ENCODE results near the gene CHRNA4. TPM values are rescaled to one million over a fixed set of nuclear protein-coding genes. Genes with fewer than 3 reads are reported as not detected.

Gene CHRNA4
- total RNA-seq, 3 donors from 2014 or later (not counting 1 experiment from before 2014, with no cell fraction given), result not detected

DNA sequence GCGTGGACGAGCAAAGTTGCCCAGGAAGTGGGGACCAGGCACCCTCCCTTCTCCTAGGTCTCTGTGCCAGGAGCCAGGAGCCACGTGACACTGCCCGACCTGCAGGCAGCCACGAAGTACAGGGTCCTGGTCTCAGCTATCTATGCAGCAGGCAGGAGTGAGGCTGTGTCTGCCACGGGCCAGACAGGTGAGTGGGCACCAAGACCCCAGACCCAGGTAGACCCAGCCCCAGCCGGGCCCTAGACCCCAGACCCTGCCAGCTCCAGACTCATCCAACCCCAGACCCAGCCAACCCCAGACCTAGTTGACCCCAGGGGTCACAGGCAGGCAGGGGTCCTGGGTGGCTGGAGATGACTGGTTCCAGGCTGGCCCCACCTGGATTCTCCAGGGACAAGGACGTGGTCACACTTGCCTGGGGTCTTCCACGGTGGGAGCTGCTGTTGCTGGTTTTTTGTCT is 47.1 kb downstream of the CHRNA4 start:
- Histone ChIP-seq H3K27ac (ENCODE audit: low read length) (no peak overlapping the region), H3K9me3 (ENCODE audit: control insufficient read depth, insufficient read depth, low read length) (no peaks in the 10 kb centered on the region), H3K36me3 (ENCODE audit: control insufficient read depth, insufficient read depth, low read length) (no peaks in the 10 kb centered on the region), H3K4me1 (ENCODE audit: control insufficient read depth, insufficient read depth, low read length) (peaks cover 3% of the 10 kb centered on the region), H3K4me3 (ENCODE audit: low read length) (no peak overlapping the region), H3K27me3 (ENCODE audit: control insufficient read depth, insufficient read depth, low read length) (no peaks in the 10 kb centered on the region)
- Mint-ChIP-seq H3K36me3 (no peaks in the 10 kb centered on the region), H3K4me1 (no peaks in the 10 kb centered on the region), H3K9me3 (no peaks in the 10 kb centered on the region), H3K4me3 (no peak overlapping the region), H3K27me3 (ENCODE audit: low read depth in 2 of 2) (no peaks in the 10 kb centered on the region), H3K27ac (no peak overlapping the region)
- DNase-seq (no peak), ATAC-seq (no peak)
- WGBS (ENCODE audit: insufficient coverage), result 69% methylated on average over 9 of the region's 9 CpGs
- no peak for TF ChIP-seq CTCF (IDR thresholded peaks at IDR 0.05)
- intact Hi-C loops (cut with micrococcal nuclease), result no loop called here

- no peak for DNase-seq
- no peak overlapping the region for H3K27ac Mint-ChIP-seq
- no peaks in the 10 kb centered on the region for H3K9me3 Mint-ChIP-seq
- no peaks in the 10 kb centered on the region for H3K27me3 Mint-ChIP-seq (ENCODE audit: low read depth in 2 of 2)
- intact Hi-C loops (cut with micrococcal nuclease), result no loop called here
- H3K36me3 Mint-ChIP-seq, result no peaks in the 10 kb centered on the region
- WGBS (ENCODE audit: insufficient coverage), result 76% methylated on average over 25 of the region's 25 CpGs
- H3K27me3 ChIP-seq (ENCODE audit: control insufficient read depth, insufficient read depth, low read length), result no peaks in the 10 kb centered on the region
- no peak for ATAC-seq
- peaks cover 3% of the 10 kb centered on the region for H3K4me1 ChIP-seq (ENCODE audit: control insufficient read depth, insufficient read depth, low read length)
- H3K4me3 ChIP-seq (ENCODE audit: low read length), result no peak overlapping the region
- no peak overlapping the region for H3K4me3 Mint-ChIP-seq
- TF ChIP-seq CTCF (IDR thresholded peaks at IDR 0.05), result no peak
- no peaks in the 10 kb centered on the region for H3K36me3 ChIP-seq (ENCODE audit: control insufficient read depth, insufficient read depth, low read length)
- H3K9me3 ChIP-seq (ENCODE audit: control insufficient read depth, insufficient read depth, low read length), result no peaks in the 10 kb centered on the region
- no peak overlapping the region for H3K27ac ChIP-seq (ENCODE audit: low read length)
- no peaks in the 10 kb centered on the region for H3K4me1 Mint-ChIP-seq
Observed at GRCh38 chr20:63313349-63314014, 47.7 kb downstream of the CHRNA4 start.

GRCh38 chr20:63312690-63313348 is 48.3 kb downstream of the CHRNA4 start:
- Mint-ChIP-seq H3K27me3 (ENCODE audit: low read depth in 2 of 2) (no peaks in the 10 kb centered on the region), H3K4me3 (no peak overlapping the region), H3K36me3 (no peaks in the 10 kb centered on the region), H3K27ac (no peak overlapping the region), H3K9me3 (no peaks in the 10 kb centered on the region), H3K4me1 (no peaks in the 10 kb centered on the region)
- Histone ChIP-seq H3K9me3 (ENCODE audit: control insufficient read depth, insufficient read depth, low read length) (no peaks in the 10 kb centered on the region), H3K27me3 (ENCODE audit: control insufficient read depth, insufficient read depth, low read length) (no peaks in the 10 kb centered on the region), H3K36me3 (ENCODE audit: control insufficient read depth, insufficient read depth, low read length) (no peaks in the 10 kb centered on the region), H3K27ac (ENCODE audit: low read length) (no peak overlapping the region), H3K4me1 (ENCODE audit: control insufficient read depth, insufficient read depth, low read length) (peaks cover 3% of the 10 kb centered on the region), H3K4me3 (ENCODE audit: low read length) (no peak overlapping the region)
- TF ChIP-seq CTCF (IDR thresholded peaks at IDR 0.05), result no peak
- no peak for DNase-seq
- no peak for ATAC-seq
- WGBS (ENCODE audit: insufficient coverage), result 92% methylated on average over 22 of the region's 22 CpGs
- intact Hi-C loops (cut with micrococcal nuclease), result no loop called here

All from natural killer cell (primary cell).